CD4-positive, alpha-beta T cell treated with Interleukin-12 subunit alpha and Interleukin-12 subunit beta, for 1 hour (primary cell): ENCODE measurements around the gene EHF.
"Not testable (repeated sequence)": the region's sequence is repeated elsewhere in the genome, so short reads cannot be mapped to it uniquely, and the experiment has no call there.

ENCODE experiments used
- DNase-seq: peaks from one replicate; pipeline ENCODE4 v3.0.0-alpha.2; 2020

The EHF gene

GRCh38 chr11:34674038-34674437 lies 53.1 kb downstream of the EHF start:
- DNase-seq = no peak

GRCh38 chr11:34676227-34676626 lies 55.3 kb downstream of the EHF start:
- DNase-seq = no peak

GRCh38 chr11:34679681-34680080 lies 58.8 kb downstream of the EHF start:
- DNase-seq = no peak

- DNase-seq = no peak
Measured at GRCh38 chr11:34680206-34680605, 59.3 kb downstream of the EHF start.

- no peak for DNase-seq
Measured at GRCh38 chr11:34680918-34681586, 60.2 kb downstream of the EHF start.

GRCh38 chr11:34682825-34683224 lies 61.9 kb downstream of the EHF start:
- no peak for DNase-seq

GRCh38 chr11:34683396-34683795 lies 62.5 kb downstream of the EHF start:
- DNase-seq = no peak

- DNase-seq = no peak
Measured at GRCh38 chr11:34685864-34686263, 65.0 kb downstream of the EHF start.

GRCh38 chr11:34692299-34692698 lies 71.4 kb downstream of the EHF start:
- DNase-seq = not testable (repeated sequence)

- no peak for DNase-seq
Measured at GRCh38 chr11:34696862-34697261, 76.0 kb downstream of the EHF start.

- DNase-seq = no peak
Measured at GRCh38 chr11:34706709-34707461, 86.0 kb downstream of the EHF start.

GRCh38 chr11:34707462-34707840 lies 86.6 kb downstream of the EHF start:
- DNase-seq = no peak
